Endothelial cell (in vitro differentiated cells): ENCODE data around the gene TMEM174. TPM values are rescaled to one million over a fixed set of nuclear protein-coding genes. Genes with fewer than 3 reads are reported as not detected.

Source experiments
- DNase-seq: peaks from one replicate; pipeline ENCODE4 v3.0.0; 2021; ENCODE audit warnings: low spot score
- H3K27ac Mint-ChIP-seq: one replicate; pipeline ENCODE4 v1.8.0; 2021; ENCODE audit warnings: mixed read lengths, inconsistent platforms; ENCODE audit not compliant: unreplicated experiment
- H3K27me3 Mint-ChIP-seq: one replicate; pipeline ENCODE4 v1.8.0; 2021; ENCODE audit warnings: mild to moderate bottlenecking, moderate library complexity, mixed read lengths, inconsistent platforms; ENCODE audit not compliant: unreplicated experiment
- H3K36me3 Mint-ChIP-seq: one replicate; pipeline ENCODE4 v1.8.0; 2021; ENCODE audit warnings: mild to moderate bottlenecking, low read depth, mixed read lengths, inconsistent platforms; ENCODE audit not compliant: unreplicated experiment
- H3K4me1 Mint-ChIP-seq: one replicate; pipeline ENCODE4 v1.8.0; 2021; ENCODE audit warnings: mild to moderate bottlenecking, mixed read lengths, inconsistent platforms; ENCODE audit not compliant: unreplicated experiment
- H3K4me3 Mint-ChIP-seq: one replicate; pipeline ENCODE4 v1.8.0; 2021; ENCODE audit warnings: mild to moderate bottlenecking, mixed read lengths, inconsistent platforms; ENCODE audit not compliant: unreplicated experiment
- H3K9me3 Mint-ChIP-seq: one replicate; pipeline ENCODE4 v1.8.0; 2021; ENCODE audit warnings: mixed read lengths, inconsistent platforms; ENCODE audit not compliant: unreplicated experiment
- CTCF ChIP-seq: fragments of 200-600 bp; sonication (generic); IDR thresholded peaks from one replicate; pipeline ENCODE4 v1.5.0; 2021; ENCODE audit warnings: antibody characterized with exemption; ENCODE audit not compliant: unreplicated experiment
- total RNA-seq: library from RNA; stranded (reverse); fragmentation: NEBNext Ultra II Directional; extraction: Animal tissue kit (Norgen Biotek cat#: 25700); gene quantifications from one replicate; pipeline ENCODE4 v1.2.1, GENCODE V29; 2021; ENCODE audit not compliant: unreplicated experiment

TMEM174 gene
- total RNA-seq, 1 donor from 2014 or later: not detected

GRCh38 chr5:73192370-73192769 is 19.4 kb downstream of the TMEM174 start:
- H3K36me3 Mint-ChIP-seq: no peaks in the 10 kb centered on the region
- no peaks in the 10 kb centered on the region for H3K9me3 Mint-ChIP-seq
- H3K27ac Mint-ChIP-seq: no peak overlapping the region
- peaks cover 3% of the 10 kb centered on the region for H3K27me3 Mint-ChIP-seq
- peaks cover 4% of the 10 kb centered on the region for H3K4me1 Mint-ChIP-seq
- TF ChIP-seq CTCF: no peak
- no peak overlapping the region for H3K4me3 Mint-ChIP-seq
- DNase-seq: no peak

GRCh38 chr5:73193592-73193991 is 20.6 kb downstream of the TMEM174 start:
- no peak for DNase-seq
- Mint-ChIP-seq H3K9me3 (no peaks in the 10 kb centered on the region), H3K36me3 (no peaks in the 10 kb centered on the region), H3K27ac (no peak overlapping the region), H3K4me1 (peaks cover 4% of the 10 kb centered on the region), H3K4me3 (no peak overlapping the region), H3K27me3 (peaks cover 4% of the 10 kb centered on the region)
- no peak for TF ChIP-seq CTCF

DNA sequence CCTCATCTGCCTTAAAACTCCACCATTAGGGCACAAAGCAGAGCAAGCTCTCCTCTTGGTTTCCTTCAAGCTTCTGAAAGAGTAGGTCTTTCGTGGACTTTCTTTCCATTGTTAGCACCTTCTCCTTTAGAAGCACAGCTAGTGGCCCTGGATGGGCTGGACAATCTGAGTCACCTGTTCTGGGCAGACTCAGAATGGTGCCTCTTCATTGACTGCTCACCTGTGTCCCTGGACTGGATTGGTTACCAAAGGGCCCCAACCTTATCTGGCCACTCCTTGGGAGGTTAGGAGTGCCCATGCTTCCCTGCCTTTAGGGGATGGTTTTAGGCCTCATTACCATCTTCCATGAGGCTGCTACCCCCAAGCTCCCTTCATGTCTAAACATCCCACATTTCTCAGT is 23.2 kb downstream of the TMEM174 start:
- H3K36me3 Mint-ChIP-seq: peaks cover 5% of the 10 kb centered on the region
- no peaks in the 10 kb centered on the region for H3K9me3 Mint-ChIP-seq
- no peak for TF ChIP-seq CTCF
- DNase-seq: no peak
- H3K4me3 Mint-ChIP-seq: no peak overlapping the region
- H3K4me1 Mint-ChIP-seq: peaks cover 4% of the 10 kb centered on the region
- H3K27me3 Mint-ChIP-seq: peaks cover 6% of the 10 kb centered on the region
- no peak overlapping the region for H3K27ac Mint-ChIP-seq

- TF ChIP-seq CTCF: no peak
Measured at GRCh38 chr5:73197637-73198257, 24.8 kb downstream of the TMEM174 start.

DNA sequence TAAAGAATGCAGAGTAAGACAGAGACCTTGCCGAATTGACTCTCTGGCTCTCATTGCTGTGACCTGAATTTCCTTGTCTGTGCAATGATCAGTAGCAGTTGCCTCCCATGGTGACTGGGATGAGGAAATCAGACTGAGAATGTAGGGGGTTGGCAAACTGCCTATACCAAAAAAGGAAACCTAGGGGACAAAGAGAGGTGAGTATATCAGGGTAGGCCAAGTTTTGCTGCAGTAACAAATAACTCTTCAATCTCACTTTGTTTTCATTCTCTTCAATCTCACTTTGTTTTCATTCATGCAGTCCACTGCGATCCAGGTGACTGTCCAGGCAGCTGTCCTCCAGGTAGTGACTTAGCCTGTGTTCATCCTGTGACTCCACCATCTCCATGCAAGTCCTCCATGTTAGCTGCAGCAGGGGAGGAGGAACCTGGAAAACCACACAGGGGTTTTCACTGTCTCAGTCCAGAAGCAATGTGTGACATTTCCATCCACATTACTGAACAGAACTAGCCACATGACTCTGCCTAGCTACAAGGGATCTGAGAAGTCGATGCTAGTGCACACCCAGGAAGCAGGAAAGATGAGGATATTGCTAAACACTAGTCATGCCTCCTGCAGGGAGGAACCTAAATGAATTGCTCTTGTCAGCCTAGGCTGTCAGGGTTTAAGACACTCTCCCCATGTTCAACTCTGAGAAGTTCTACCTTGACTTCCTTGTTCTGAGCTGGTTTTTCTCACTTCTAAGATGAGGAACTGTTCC is 26.0 kb downstream of the TMEM174 start:
- Mint-ChIP-seq H3K27ac (no peak overlapping the region), H3K4me1 (peaks cover 4% of the 10 kb centered on the region), H3K27me3 (peaks cover 3% of the 10 kb centered on the region), H3K36me3 (peaks cover 5% of the 10 kb centered on the region), H3K4me3 (no peak overlapping the region), H3K9me3 (no peaks in the 10 kb centered on the region)
- no peak for DNase-seq
- TF ChIP-seq CTCF: no peak

More at GRCh38 chr5:73197637-73198257, 24.8 kb downstream of the TMEM174 start:
- Mint-ChIP-seq H3K4me3 (no peak overlapping the region), H3K27ac (no peak overlapping the region), H3K4me1 (peaks cover 4% of the 10 kb centered on the region), H3K27me3 (peaks cover 3% of the 10 kb centered on the region), H3K9me3 (no peaks in the 10 kb centered on the region), H3K36me3 (peaks cover 5% of the 10 kb centered on the region)
- no peak for DNase-seq
